Body of pancreas (tissue), 4 donors: ENCODE results near the gene ARHGAP24. TPM values are rescaled to one million over a fixed set of nuclear protein-coding genes. Genes with fewer than 3 reads are reported as not detected.

Source experiments
- ATAC-seq: fragments of 150-250 bp; one replicate; pipeline ENCODE4 v1.9.1; 2016
- DNase-seq, 4 donors: peaks; one replicate each; pipeline ENCODE4 v3.0.0-alpha.2; 2019
- H3K27ac ChIP-seq, 4 donors: fragments of 200-600 bp; sonication (generic); 1 replicate in 3 of 4; 2 replicates in 1 of 4; pipeline versions ENCODE4 v1.5.1 to v1.6.1; 2016 to 2019; ENCODE audit warnings: mild to moderate bottlenecking in 1 of 4, mixed read lengths in 1 of 4, moderate library complexity in 1 of 4
- H3K27me3 ChIP-seq, 2 donors: fragments of 200-600 bp; sonication (generic); one replicate each; pipeline ENCODE4 v1.6.0; 2016; ENCODE audit warnings: mild to moderate bottlenecking in 1 of 2
- H3K36me3 ChIP-seq, 2 donors: fragments of 200-600 bp; sonication (generic); replicated peaks in 1 of 2; 2 replicates each; pipeline ENCODE4 v1.5.1; 2016; ENCODE audit warnings: low read depth in 2 of 2; ENCODE audit not compliant: insufficient read depth in 1 of 2
- H3K4me1 ChIP-seq: fragments of 200-600 bp; sonication (generic); one replicate; pipeline ENCODE4 v1.6.0; 2016
- H3K4me3 ChIP-seq, 2 donors: fragments of 200-600 bp; sonication (generic); 1 replicate in 1 of 2; 2 replicates in 1 of 2; pipeline ENCODE4 v1.5.1; 2016 to 2019
- H3K9me3 ChIP-seq, 3 donors: fragments of 200-600 bp; sonication (generic); 1 replicate in 2 of 3; 2 replicates in 1 of 3; pipeline ENCODE4 v1.5.1; 2016
- CTCF ChIP-seq, 7 experiments: fragments of 450-650 bp in 4 of 7; fragments of 200-600 bp in 3 of 7; sonication (generic) in 3 of 7; IDR thresholded peaks; one replicate each; pipeline ENCODE4 v1.5.1; 2016 to 2019; ENCODE audit warnings: antibody characterized with exemption in 7 of 7
- POLR2A ChIP-seq, 3 donors: fragments of 450-650 bp; IDR thresholded peaks; one replicate each; pipeline ENCODE4 v1.6.1; 2016; ENCODE audit warnings: antibody characterized with exemption in 3 of 3, mild to moderate bottlenecking in 2 of 3
- WGBS, 2 donors: methylation state at CpG; one replicate each; pipeline ENCODE4 v1.1.5; 2017; 5-methylcytosine and 5-hydroxymethylcytosine counted together
- intact Hi-C: fragments of 100-400 bp; cut with DNase I; formaldehyde crosslinking; loops from one replicate; pipeline ENCODE4 v1.15.1; 2023
- total RNA-seq, 2 donors: library from RNA; depleted of rRNA; stranded (reverse); fragments of >200 nt; gene quantifications; one replicate each; pipeline ENCODE4 v1.1.0, GENCODE V29; 2016

The ARHGAP24 gene
- total RNA-seq, 2 donors from 2014 or later: 43.3 to 113 TPM

- TF ChIP-seq POLR2A (IDR thresholded peaks at IDR 0.05): no peak
- TF ChIP-seq CTCF (IDR thresholded peaks at IDR 0.05): no peak
- Histone ChIP-seq H3K36me3 (no peaks in the 10 kb centered on the region), H3K4me1 (peaks cover 31% of the 10 kb centered on the region), H3K27ac (no peak overlapping the region), H3K4me3 (no peak overlapping the region), H3K9me3 (no peaks in the 10 kb centered on the region), H3K27me3 (no peaks in the 10 kb centered on the region)
- DNase-seq (no peak), ATAC-seq (no peak)
- intact Hi-C loops: no loop called here
- WGBS, 2 donors: 90% methylated on average over 5 of the region's 5 CpGs
These were observed 467.2 kb downstream of the ARHGAP24 start for GRCh38 chr4:85942107-85942506.

GRCh38 chr4:85946821-85947220 lies 471.9 kb downstream of the ARHGAP24 start:
- no peaks in the 10 kb centered on the region for H3K36me3 ChIP-seq
- no peak for TF ChIP-seq CTCF (IDR thresholded peaks at IDR 0.05)
- TF ChIP-seq POLR2A (IDR thresholded peaks at IDR 0.05): no peak
- no peaks in the 10 kb centered on the region for H3K4me1 ChIP-seq
- intact Hi-C loops: no loop called here
- H3K9me3 ChIP-seq: no peaks in the 10 kb centered on the region
- H3K27me3 ChIP-seq: no peaks in the 10 kb centered on the region
- ATAC-seq (no peak), DNase-seq (no peak)
- H3K4me3 ChIP-seq: no peak overlapping the region
- no peak overlapping the region for H3K27ac ChIP-seq

DNA sequence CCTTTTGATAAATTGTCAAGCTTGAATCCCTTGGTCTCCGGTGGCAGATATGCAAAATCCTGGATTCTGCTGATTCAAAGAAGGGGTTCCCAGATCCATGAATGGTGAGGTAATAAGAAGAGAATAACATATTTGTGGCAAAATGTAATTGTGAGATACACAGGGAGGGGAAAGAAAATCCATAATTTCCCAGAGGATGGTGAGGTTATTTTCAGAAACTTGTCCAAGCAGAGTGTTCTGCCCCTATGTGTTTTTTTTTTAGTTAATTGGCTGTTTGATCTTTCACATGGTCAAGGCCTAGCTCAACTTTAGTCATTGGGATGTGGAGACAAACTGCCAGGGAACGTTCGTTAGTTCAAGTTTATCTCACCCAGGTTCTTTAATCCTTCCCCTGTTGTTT lies 476.1 kb downstream of the ARHGAP24 start:
- no peak for TF ChIP-seq CTCF (IDR thresholded peaks at IDR 0.05)
- TF ChIP-seq POLR2A (IDR thresholded peaks at IDR 0.05): no peak
- no peak for ATAC-seq
- WGBS, 2 donors: 94 to 96% methylated on average over 3 of the region's 3 CpGs
- Histone ChIP-seq H3K27me3 (no peaks in the 10 kb centered on the region), H3K9me3 (no peaks in the 10 kb centered on the region), H3K27ac (no peak overlapping the region), H3K4me3 (no peak overlapping the region), H3K36me3 (no peaks in the 10 kb centered on the region), H3K4me1 (no peaks in the 10 kb centered on the region)
- no peak for DNase-seq
- intact Hi-C loops: no loop called here

DNA sequence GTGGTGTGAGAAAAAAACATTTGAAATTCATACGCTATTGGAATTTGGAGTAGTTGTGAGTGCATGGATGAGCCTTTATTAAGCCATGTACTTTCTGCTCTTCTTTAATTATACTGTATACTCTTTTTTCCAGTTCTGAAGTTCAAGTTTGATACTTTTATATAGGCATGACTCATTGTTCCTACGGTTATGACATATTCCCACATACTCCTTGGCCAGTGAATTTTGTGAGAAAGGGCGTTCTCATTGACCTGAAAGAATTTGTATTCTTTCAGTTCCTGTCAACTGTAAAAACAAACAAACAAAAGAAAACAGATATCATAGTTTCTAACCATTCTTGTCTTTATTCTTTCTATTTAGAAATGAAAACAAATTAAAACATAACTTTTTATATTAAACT lies 477.6 kb downstream of the ARHGAP24 start:
- Histone ChIP-seq H3K36me3 (no peaks in the 10 kb centered on the region), H3K9me3 (no peaks in the 10 kb centered on the region), H3K4me1 (no peaks in the 10 kb centered on the region), H3K4me3 (no peak overlapping the region), H3K27me3 (no peaks in the 10 kb centered on the region), H3K27ac (no peak overlapping the region)
- intact Hi-C loops: no loop called here
- 93 to 94% methylated on average over 3 of the region's 3 CpGs for WGBS, 2 donors
- ATAC-seq: no peak
- no peak for TF ChIP-seq POLR2A (IDR thresholded peaks at IDR 0.05)
- TF ChIP-seq CTCF (IDR thresholded peaks at IDR 0.05): no peak
- no peak for DNase-seq

GRCh38 chr4:85952972-85953650 lies 478.2 kb downstream of the ARHGAP24 start:
- no peaks in the 10 kb centered on the region for H3K27me3 ChIP-seq
- no peaks in the 10 kb centered on the region for H3K36me3 ChIP-seq
- DNase-seq (no peak), ATAC-seq (no peak)
- WGBS, 2 donors: 79 to 80% methylated on average over 3 of the region's 3 CpGs
- no peaks in the 10 kb centered on the region for H3K9me3 ChIP-seq
- no peak overlapping the region for H3K4me3 ChIP-seq
- H3K4me1 ChIP-seq: no peaks in the 10 kb centered on the region
- intact Hi-C loops: no loop called here
- no peak overlapping the region for H3K27ac ChIP-seq
- TF ChIP-seq POLR2A (IDR thresholded peaks at IDR 0.05) (no peak), CTCF (IDR thresholded peaks at IDR 0.05) (no peak)
